Measurements from ENCODE around the gene ASTE1. TPM values are rescaled to one million over a fixed set of nuclear protein-coding genes. Genes with fewer than 3 reads are reported as not detected.
A peak's percentile ranks its signal among the peaks of the same experiment; 100 is the strongest.
"Not testable (repeated sequence)": the region's sequence is repeated elsewhere in the genome, so short reads cannot be mapped to it uniquely, and the experiment has no call there.

The ASTE1 gene
- total RNA-seq, 1 experiment from 2014 or later = 8.4 TPM

DNA sequence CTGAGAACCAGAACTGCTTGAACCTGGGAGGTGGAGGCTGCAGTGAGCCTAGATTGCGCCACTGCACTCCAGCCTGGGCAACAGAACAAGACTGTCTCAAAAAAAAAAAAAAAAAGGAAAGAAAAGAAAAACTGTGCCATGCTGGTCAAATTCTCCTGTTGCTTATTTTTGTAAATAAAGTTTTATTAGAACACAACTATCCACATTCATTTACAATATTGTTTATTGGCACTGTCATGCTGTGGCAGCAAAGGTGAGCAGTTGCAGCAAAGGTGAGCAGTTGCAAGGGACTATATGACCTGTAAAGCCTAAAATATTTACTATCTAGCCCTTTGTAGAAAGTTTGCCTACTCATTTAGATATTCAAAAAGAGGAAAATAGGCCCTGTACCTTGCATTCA lies 18.3 kb downstream of the ASTE1 start:
- DNase-seq (ENCODE audit: low read depth) = no peak

DNA sequence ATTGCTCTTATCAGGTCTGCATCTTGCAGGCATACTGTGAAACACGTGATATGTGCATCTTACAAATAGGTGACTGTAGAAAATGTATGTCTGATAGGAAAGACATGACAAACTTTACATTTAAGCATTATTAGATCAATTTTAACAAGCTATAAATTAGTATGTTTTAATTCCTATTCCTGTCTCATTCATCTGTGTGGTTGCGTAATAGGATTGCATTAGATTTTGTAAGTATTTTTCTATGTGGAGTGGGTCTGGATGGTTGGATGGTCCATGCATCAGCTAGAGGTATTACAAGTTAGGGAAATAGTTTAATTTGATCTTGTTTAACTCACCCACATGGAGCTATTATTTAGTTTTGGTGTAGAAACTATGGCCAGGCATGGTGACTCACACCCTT lies 18.8 kb downstream of the ASTE1 start:
- DNase-seq (ENCODE audit: low read depth) = no peak

DNA sequence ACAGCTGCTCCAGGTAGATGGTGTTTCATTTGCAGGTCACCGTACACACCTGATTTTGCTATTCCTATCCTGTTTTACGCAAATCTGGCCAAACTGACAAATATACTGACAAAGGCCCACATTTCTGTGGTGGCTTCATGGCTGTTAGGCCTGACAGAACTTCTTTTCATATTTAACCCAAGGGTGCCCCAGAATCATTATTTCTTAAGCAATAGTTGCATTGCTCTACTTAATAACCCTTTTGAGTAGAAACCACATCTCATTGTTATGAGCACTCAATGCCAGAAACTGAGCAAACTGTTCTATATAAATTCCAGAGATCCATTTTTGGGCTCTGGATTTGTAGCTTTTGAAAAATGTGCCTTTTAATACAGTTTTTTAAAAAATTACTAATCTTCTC lies 19.4 kb downstream of the ASTE1 start:
- no peak for DNase-seq (ENCODE audit: low read depth)

DNA sequence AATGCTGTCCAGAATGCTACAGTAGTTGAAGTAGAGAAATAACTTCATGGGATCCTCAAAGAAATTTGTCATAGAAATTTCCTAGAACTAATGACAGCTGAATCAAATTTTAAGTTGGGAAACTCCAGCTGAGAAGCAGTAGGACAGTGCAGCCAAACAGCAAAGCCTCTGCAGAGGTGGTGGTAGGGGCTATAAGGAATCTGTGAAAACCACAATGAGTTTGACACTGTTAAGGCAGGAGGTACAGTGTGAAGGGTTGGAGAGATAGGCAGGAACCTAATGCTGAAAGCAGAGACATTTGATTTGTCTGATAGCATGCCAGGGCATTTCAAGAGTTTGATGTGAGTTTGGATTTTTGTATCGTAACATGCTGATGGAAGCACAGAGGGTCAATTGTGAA lies 22.0 kb downstream of the ASTE1 start:
- DNase-seq (ENCODE audit: low read depth) = no peak

DNA sequence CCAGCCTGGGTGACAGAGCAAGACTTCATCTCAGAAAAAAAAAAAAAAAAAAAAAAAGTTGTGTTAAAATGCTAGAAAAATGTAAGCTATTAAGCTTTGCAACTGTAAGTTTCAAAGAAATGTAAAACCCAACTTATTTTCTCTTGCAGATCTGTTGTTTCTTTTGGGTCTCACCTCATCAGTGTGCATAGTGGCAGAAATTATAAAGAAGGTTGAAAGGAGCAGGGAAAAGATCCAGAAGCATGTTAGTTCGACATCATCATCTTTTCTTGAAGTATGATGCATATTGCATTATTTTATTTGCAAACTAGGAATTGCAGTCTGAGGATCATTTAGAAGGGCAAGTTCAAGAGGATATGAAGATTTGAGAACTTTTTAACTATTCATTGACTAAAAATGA lies 25.6 kb downstream of the ASTE1 start:
- DNase-seq (ENCODE audit: low read depth) = no peak

DNA sequence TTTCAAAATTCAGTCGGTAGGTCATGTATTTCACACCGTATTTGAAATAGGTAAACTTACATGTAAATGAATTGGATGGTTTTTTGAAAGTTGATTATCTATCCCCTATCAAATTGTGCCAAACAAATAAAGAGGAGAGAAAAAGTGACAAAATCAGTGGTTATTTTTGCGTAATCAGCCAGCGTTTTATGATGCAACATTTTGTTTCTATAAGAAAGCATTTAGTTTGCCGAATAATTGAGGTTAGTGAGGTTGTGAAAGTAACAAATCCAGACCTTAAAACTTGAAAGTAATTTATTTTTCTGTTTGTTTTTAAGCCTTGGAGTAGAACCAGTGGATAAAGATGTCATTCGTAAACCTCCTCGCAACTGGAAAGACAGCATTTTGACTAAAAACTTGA lies 29.3 kb downstream of the ASTE1 start:
- no peak for DNase-seq (ENCODE audit: low read depth)

DNA sequence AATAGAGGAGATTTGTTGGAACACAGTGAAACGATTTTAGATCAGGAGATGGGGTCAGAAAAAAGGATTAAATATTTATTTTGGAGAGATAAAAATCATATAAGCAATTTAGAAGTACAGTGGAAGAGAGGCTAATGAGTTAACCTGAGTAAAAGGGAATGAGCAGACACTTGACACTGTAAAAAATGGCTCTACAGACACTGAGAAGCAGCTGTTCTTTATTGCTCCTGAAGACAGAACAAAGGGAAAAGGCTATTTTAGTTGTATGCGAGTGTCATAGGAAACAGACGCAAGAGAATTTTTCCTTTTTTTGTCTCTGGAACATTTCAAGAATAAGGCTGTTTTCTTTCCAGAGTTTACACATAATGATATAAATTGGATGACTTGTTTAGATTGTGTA lies 34.3 kb downstream of the ASTE1 start:
- DNase-seq (ENCODE audit: low read depth) = no peak

DNA sequence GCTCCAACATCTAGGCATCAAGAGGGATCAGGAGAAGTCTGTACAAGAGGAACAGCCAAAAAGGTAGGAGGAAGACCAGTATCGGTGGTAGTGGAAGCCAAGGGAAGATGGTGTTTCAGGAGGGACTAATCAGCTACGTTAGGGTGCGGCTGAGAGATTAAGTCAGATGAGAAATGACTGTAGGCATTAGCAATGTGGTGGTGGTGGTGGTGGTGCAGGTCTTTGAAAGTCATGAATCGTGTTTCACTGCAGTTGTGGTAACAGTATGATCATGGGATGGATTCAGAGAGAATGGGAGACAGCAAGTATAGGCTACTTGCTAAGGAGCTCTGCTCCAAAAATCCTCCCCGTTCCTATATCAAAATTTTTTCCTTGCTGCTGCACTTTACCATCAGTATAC lies 35.5 kb downstream of the ASTE1 start:
- no peak for DNase-seq (ENCODE audit: low read depth)

DNA sequence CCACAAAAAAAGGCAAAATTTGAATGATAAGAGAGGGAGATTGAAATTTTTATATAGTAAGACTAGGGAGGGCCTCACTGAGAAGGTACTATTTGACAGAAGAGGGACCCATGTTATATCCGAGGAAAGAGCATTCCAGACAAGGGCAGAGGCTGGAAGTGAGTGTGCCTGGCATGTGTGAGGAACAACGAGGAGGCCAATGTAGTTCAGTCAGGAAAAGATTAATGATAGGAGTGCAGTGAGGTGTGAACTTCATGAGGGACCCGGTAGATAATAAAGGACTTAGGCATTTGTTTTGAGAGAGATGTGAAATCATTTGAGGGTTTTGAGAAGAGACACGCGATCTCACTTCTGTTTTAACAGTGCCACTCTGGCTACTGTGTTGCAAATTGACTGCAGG lies 36.3 kb downstream of the ASTE1 start:
- DNase-seq (ENCODE audit: low read depth) = no peak

DNA sequence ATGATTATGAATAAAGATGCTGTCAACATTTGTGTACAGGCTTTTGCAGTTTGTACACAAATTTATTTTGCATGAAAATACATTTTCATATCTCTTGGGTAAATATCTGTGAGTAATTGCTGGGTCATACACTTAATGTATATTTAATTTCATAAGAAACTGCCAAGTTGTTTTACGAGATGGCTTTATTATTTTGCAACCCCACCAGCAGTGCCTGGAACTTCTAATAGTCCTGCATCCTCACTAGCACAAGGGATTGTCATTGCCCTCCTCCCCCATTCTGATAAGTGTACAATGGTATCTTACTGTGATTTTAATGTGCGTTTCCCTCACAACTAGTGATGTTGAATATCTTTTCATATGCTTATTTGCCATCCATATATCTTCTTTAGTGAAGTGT lies 45.2 kb downstream of the ASTE1 start:
- DNase-seq (ENCODE audit: low read depth) = no peak

DNA sequence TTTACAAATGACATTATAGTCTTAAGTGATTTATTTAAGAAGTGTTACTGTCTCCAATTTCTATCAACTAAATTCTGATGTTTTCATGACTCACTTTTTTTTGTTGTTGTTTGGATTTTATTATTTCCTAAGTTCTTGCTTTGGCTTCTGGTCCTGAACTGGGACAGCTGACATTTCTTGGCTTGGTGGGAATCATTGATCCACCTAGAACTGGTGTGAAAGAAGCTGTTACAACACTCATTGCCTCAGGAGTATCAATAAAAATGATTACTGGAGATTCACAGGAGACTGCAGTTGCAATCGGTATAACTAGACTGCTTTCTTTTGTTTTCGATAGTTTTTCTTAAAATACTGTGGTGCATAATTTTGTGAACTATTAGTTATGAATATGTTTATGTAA lies 47.5 kb downstream of the ASTE1 start:
- peak; percentile 25 for DNase-seq (ENCODE audit: low read depth)

DNA sequence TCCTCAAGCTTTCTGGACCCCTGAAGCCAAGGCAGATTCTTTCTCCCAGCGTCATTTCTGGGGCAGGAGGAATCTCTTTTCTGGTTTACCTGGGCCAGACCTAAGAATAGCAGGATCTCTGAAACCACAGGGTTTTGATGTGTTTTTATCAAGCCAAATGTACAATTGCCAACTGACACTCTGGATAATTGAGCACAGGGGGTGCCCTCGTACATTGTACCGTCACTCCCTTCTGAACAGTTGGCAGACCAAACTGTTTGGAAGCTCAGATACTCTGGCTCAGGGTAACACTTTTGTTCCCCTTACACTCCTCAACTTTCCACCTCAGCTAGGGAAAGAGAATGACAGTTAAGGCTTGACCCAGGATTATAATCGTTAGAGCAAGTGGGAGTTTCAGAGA lies 49.9 kb downstream of the ASTE1 start:
- DNase-seq (ENCODE audit: low read depth) = no peak

DNA sequence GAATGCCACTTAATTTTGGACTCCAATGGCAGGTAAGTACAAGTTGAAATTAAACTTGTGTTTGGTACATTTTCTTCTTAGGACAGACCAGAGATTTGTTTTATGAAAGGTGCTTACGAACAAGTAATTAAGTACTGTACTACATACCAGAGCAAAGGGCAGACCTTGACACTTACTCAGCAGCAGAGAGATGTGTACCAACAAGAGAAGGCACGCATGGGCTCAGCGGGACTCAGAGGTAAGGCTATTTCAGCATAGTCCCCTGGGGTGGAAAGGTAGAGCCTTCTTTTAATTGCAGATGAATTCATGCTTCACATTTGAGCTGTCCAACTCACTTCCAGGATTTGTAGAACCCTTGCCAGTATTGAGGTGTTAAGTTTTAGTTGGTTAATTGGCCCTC lies 51.4 kb downstream of the ASTE1 start:
- DNase-seq (ENCODE audit: low read depth) = no peak

DNA sequence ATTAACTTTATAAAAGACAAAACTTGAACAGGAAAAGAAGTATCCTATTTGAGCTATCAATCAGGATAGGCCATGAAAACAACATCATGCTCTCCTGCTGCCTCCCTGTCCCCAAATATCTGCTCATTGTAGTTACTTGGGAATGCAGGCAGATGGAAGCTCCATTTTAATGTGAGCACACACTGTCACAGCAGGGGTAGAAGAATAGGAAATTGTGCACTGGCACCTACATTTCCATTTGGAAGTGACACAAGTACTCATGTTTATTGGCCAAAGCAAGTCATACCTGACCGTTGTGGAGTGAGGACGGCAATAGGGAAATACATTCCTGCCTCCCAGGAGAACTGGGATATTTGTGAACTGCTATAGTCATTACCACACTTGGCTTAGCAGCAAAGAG lies 52.4 kb downstream of the ASTE1 start:
- DNase-seq (ENCODE audit: low read depth) = no peak

DNA sequence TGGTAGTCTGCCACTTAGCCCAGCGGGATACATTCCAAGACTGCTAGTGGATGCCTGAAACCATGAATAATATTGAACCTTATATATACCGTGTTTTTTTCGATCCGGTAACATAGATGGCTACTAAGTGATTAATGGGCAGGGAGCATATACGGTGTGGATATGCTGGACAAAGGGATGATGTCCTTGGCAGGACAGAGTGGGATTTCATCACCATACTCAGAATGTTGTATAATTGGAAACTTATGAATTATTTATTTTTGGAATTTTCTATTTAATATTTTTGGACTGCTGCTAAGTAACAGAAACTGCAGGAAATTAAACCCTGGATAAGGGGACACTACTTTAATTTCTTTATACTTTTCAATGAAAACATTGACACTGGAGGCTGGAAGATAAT lies 53.2 kb downstream of the ASTE1 start:
- DNase-seq (ENCODE audit: low read depth) = no peak

DNA sequence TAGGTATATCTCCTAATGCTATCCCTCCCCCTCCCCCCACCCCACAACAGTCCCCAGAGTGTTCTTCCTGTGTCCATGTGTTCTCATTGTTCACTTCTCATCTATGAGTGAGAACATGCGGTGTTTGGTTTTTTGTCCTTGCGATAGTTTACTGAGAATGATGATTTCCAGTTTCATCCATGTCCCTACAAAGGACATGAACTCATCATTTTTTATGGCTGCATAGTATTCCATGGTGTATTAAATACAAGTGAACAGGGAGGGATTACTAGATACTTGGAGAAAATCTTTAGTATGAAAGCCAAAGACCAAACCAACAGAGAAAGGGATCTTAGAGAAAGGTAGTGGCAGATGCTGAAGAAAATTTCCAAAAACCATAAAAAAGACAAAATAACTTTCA lies 54.0 kb downstream of the ASTE1 start:
- not testable (repeated sequence) for DNase-seq (ENCODE audit: low read depth)

DNA sequence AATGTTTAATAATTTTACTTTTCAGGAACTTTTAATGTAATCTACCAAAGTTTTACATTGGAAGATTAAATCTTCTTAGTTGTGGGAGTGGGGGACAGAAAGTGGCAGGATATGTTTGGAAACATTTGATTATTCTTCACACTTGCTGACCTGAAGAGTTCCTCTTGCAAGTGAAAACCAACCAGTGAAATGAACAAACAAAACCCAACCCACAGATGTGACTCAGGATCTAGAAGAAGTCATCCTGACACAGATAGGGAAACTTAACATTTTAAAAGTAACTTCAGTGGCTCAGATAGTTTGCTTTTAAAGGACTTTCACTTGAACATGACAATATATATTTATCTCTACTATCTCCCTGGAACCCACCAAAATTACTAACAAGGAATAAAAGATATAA lies 55.4 kb downstream of the ASTE1 start:
- DNase-seq (ENCODE audit: low read depth) = no peak

DNA sequence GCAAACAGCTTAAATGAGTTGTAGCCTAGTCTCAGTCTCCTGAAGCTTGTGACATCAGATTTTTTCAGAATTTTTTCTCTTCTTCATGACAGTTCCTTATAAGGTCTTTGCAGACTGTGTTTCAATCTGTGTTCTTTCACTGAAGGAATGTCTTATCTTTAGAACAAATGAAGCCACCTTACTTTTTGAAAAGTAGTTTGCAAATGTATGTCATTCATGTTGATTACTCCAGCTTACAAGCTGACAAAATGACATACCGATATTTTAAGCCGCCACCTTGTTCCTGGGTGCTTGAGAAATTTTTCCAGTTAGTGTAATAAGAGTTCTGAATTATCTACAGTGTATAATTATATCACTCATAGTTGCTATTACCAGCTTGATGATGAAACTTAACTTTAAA lies 57.0 kb downstream of the ASTE1 start:
- no peak for DNase-seq (ENCODE audit: low read depth)

DNA sequence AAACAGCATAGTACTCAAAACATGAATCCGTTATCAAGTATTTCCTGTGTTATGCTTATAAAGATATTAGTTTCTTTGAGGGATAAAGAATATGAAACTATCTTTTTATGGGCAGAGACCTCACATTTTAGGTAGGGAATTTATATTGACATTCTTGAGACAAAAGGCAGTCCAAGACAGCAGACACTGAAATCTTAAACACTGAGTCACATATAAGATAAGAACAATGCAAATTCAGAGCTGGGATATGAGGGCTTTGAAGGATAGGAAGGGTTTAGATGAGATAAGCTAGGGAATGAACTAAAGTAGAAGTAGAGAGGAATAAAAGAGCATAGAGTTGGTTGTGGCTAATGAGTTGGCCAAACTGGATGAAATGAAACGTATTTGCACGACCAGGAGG lies 58.4 kb downstream of the ASTE1 start:
- no peak for DNase-seq (ENCODE audit: low read depth)

DNA sequence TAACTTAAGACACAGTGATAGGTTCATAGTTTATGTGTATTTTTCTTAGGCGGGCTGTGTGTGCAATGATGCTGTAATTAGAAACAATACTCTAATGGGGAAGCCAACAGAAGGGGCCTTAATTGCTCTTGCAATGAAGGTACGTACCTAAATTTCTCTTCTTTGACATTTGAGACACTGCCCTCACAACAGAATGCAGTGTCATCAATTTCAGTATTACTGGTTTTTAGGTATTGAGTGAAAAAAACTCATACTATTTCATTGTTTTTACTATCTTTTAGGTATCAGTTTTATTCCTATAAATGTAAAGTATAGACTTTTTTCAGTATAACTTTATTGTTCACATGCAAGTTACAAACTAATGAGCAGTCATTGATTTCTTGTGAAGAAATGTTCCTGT lies 59.3 kb downstream of the ASTE1 start:
- no peak for DNase-seq (ENCODE audit: low read depth)

DNA sequence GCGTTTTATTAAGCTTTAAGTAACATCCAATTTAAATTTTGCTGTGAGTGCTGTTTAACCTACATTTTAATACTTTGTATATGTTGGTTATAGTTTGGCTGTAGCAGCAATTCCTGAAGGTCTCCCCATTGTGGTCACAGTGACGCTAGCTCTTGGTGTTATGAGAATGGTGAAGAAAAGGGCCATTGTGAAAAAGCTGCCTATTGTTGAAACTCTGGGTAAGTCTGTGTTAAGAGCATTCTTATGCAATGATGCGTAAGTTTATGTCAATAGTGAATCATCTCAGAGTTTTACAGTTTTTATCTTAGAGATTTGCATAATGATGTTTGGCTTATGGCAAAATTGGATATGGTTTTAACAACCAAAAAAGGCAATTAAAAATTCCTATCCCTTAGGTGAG lies 62.7 kb downstream of the ASTE1 start:
- peak; percentile 87 for DNase-seq (ENCODE audit: low read depth)

Data from LHCN-M2 (cell line).